ENCODE results near the gene LY6G6C. TPM values are rescaled to one million over a fixed set of nuclear protein-coding genes. Genes with fewer than 3 reads are reported as not detected.

The LY6G6C gene
- total RNA-seq, 2 experiments from 2014 or later = not detected

GRCh38 chr6:31760790-31761189 is 39.2 kb upstream of the LY6G6C start:
- CTCF ChIA-PET = interaction anchor here (2.4 to 3.5 kb wide), 2 partner anchors 9 to 30 kb away, joined by 6 to 16 read pairs; no protein-coding TSS in a partner anchor
- no peaks in the 10 kb centered on the region for H3K9me3 Mint-ChIP-seq (ENCODE audit: low read depth)
- no peak overlapping the region for H3K4me3 Mint-ChIP-seq
- ATAC-seq (no peak), DNase-seq (no peak)
- no peaks in the 10 kb centered on the region for H3K4me1 Mint-ChIP-seq
- no peaks in the 10 kb centered on the region for H3K27me3 Mint-ChIP-seq
- peaks cover 28% of the 10 kb centered on the region for H3K36me3 Mint-ChIP-seq
- no peak overlapping the region for H3K27ac Mint-ChIP-seq

- Mint-ChIP-seq H3K4me3 (no peak overlapping the region), H3K4me1 (no peaks in the 10 kb centered on the region), H3K27ac (no peak overlapping the region), H3K9me3 (ENCODE audit: low read depth) (no peaks in the 10 kb centered on the region), H3K27me3 (no peaks in the 10 kb centered on the region), H3K36me3 (peaks cover 24% of the 10 kb centered on the region)
- ATAC-seq (no peak), DNase-seq (no peak)
- CTCF ChIA-PET = interaction anchor here (3.5 kb wide), 1 partner anchor 12 kb away, joined by 16 read pairs; no protein-coding TSS in a partner anchor
Observed at GRCh38 chr6:31758281-31758680, 36.7 kb upstream of the LY6G6C start.

GRCh38 chr6:31752739-31753319 is 31.3 kb upstream of the LY6G6C start:
- no peak for ATAC-seq
- no peaks in the 10 kb centered on the region for H3K27me3 Mint-ChIP-seq
- H3K36me3 Mint-ChIP-seq = peaks cover 14% of the 10 kb centered on the region
- no peaks in the 10 kb centered on the region for H3K9me3 Mint-ChIP-seq (ENCODE audit: low read depth)
- CTCF ChIA-PET = interaction anchor here (1.1 to 3.0 kb wide), 3 partner anchors 17 to 23 kb away, joined by 3 to 15 read pairs (median 5); no protein-coding TSS in a partner anchor
- no peaks in the 10 kb centered on the region for H3K4me1 Mint-ChIP-seq
- no peak for DNase-seq
- H3K4me3 Mint-ChIP-seq = no peak overlapping the region
- H3K27ac Mint-ChIP-seq = no peak overlapping the region

GRCh38 chr6:31750411-31751022 is 29.0 kb upstream of the LY6G6C start:
- DNase-seq (no peak), ATAC-seq (no peak)
- Mint-ChIP-seq H3K4me3 (no peak overlapping the region), H3K9me3 (ENCODE audit: low read depth) (no peaks in the 10 kb centered on the region), H3K4me1 (no peaks in the 10 kb centered on the region), H3K27me3 (no peaks in the 10 kb centered on the region), H3K27ac (no peak overlapping the region), H3K36me3 (peaks cover 19% of the 10 kb centered on the region)
- CTCF ChIA-PET = interaction anchor here (1.3 kb wide), 1 partner anchor 19 kb away, joined by 3 read pairs; no protein-coding TSS in a partner anchor

GRCh38 chr6:31749301-31750036 is 27.9 kb upstream of the LY6G6C start:
- DNase-seq (no peak), ATAC-seq (no peak)
- Mint-ChIP-seq H3K4me1 (no peaks in the 10 kb centered on the region), H3K27me3 (no peaks in the 10 kb centered on the region), H3K9me3 (ENCODE audit: low read depth) (no peaks in the 10 kb centered on the region), H3K27ac (no peak overlapping the region), H3K36me3 (peaks cover 26% of the 10 kb centered on the region), H3K4me3 (no peak overlapping the region)
- CTCF ChIA-PET = interaction anchor here (1.2 to 1.3 kb wide), 2 partner anchors 9 to 20 kb away, joined by 3 to 4 read pairs; no protein-coding TSS in a partner anchor

GRCh38 chr6:31744422-31744821 is 22.9 kb upstream of the LY6G6C start:
- Mint-ChIP-seq H3K9me3 (ENCODE audit: low read depth) (no peaks in the 10 kb centered on the region), H3K4me1 (peaks cover 16% of the 10 kb centered on the region), H3K36me3 (peaks cover 48% of the 10 kb centered on the region), H3K4me3 (no peak overlapping the region), H3K27me3 (no peaks in the 10 kb centered on the region), H3K27ac (peak overlapping the region; percentile 35)
- CTCF ChIA-PET = interaction anchor here (0.7 to 1.4 kb wide), 2 partner anchors 11 to 15 kb away, joined by 3 to 5 read pairs; no protein-coding TSS in a partner anchor
- DNase-seq = no peak
- ATAC-seq = no peak

GRCh38 chr6:31742894-31743293 is 21.3 kb upstream of the LY6G6C start:
- DNase-seq = no peak
- peak overlapping the region; percentile 40 for H3K27ac Mint-ChIP-seq
- H3K27me3 Mint-ChIP-seq = no peaks in the 10 kb centered on the region
- ATAC-seq = no peak
- no peak overlapping the region for H3K4me3 Mint-ChIP-seq
- peaks cover 31% of the 10 kb centered on the region for H3K4me1 Mint-ChIP-seq
- no peaks in the 10 kb centered on the region for H3K9me3 Mint-ChIP-seq (ENCODE audit: low read depth)
- CTCF ChIA-PET = interaction anchor here (0.5 to 1.1 kb wide), 2 partner anchors 27 to 93 kb away, joined by 4 read pairs; no protein-coding TSS in a partner anchor
- H3K36me3 Mint-ChIP-seq = peaks cover 42% of the 10 kb centered on the region

GRCh38 chr6:31741815-31742214 is 20.3 kb upstream of the LY6G6C start:
- DNase-seq (no peak), ATAC-seq (no peak)
- peaks cover 36% of the 10 kb centered on the region for H3K36me3 Mint-ChIP-seq
- H3K27me3 Mint-ChIP-seq = no peaks in the 10 kb centered on the region
- H3K4me3 Mint-ChIP-seq = peak overlapping the region; percentile 91
- H3K27ac Mint-ChIP-seq = peak overlapping the region; percentile 42
- no peaks in the 10 kb centered on the region for H3K9me3 Mint-ChIP-seq (ENCODE audit: low read depth)
- peaks cover 42% of the 10 kb centered on the region for H3K4me1 Mint-ChIP-seq
- CTCF ChIA-PET = interaction anchor here (1.1 to 5.8 kb wide), 4 partner anchors 13 to 60 kb away, joined by 3 to 60 read pairs (median 18); partner anchors contain the start of gene DDAH2

GRCh38 chr6:31740397-31741223 is 19.1 kb upstream of the LY6G6C start:
- Mint-ChIP-seq H3K36me3 (peaks cover 40% of the 10 kb centered on the region), H3K27ac (peak overlapping the region; percentile 96), H3K9me3 (ENCODE audit: low read depth) (no peaks in the 10 kb centered on the region), H3K4me1 (peaks cover 45% of the 10 kb centered on the region), H3K4me3 (peak overlapping the region; percentile 91), H3K27me3 (no peaks in the 10 kb centered on the region)
- CTCF ChIA-PET = interaction anchor here (1.0 to 5.8 kb wide), 13 partner anchors 9 to 92 kb away, joined by 3 to 60 read pairs (median 9); partner anchors contain the start of genes DDAH2, GPANK1, HSPA1A and HSPA1L
- ATAC-seq (no peak), DNase-seq (no peak)

- DNase-seq = peak; percentile 99
- Mint-ChIP-seq H3K9me3 (ENCODE audit: low read depth) (no peaks in the 10 kb centered on the region), H3K4me1 (peaks cover 45% of the 10 kb centered on the region), H3K27me3 (no peaks in the 10 kb centered on the region), H3K4me3 (peak within 1 kb of the TSS; percentile 91), H3K36me3 (peaks cover 40% of the 10 kb centered on the region), H3K27ac (peak within 1 kb of the TSS; percentile 96)
- CTCF ChIA-PET = interaction anchor here (1.0 to 5.8 kb wide), 24 partner anchors 10 to 199 kb away, joined by 3 to 60 read pairs (median 8); partner anchors contain the start of genes BAG6, C6orf47, DDAH2 and GPANK1
- ATAC-seq = peak; percentile 81
Observed at GRCh38 chr6:31739639-31740396, 18.3 kb upstream of the LY6G6C start, which contains the start of gene MSH5. Gene MSH5, plus strand, starts transcription at chr6:31740005. Its CDS starts 462 bp downstream, at chr6:31740467.

GRCh38 chr6:31737991-31738979 is 16.7 kb upstream of the LY6G6C start:
- DNase-seq (peak; percentile 89), ATAC-seq (peak; percentile 17)
- H3K4me1 Mint-ChIP-seq = peaks cover 59% of the 10 kb centered on the region
- peak overlapping the region; percentile 96 for H3K27ac Mint-ChIP-seq
- H3K9me3 Mint-ChIP-seq (ENCODE audit: low read depth) = no peaks in the 10 kb centered on the region
- H3K27me3 Mint-ChIP-seq = no peaks in the 10 kb centered on the region
- peak overlapping the region; percentile 91 for H3K4me3 Mint-ChIP-seq
- H3K36me3 Mint-ChIP-seq = peaks cover 45% of the 10 kb centered on the region
- CTCF ChIA-PET = interaction anchor here (0.6 to 5.8 kb wide), 46 partner anchors 10 to 257 kb away, joined by 3 to 60 read pairs (median 4); partner anchors contain the start of genes ABHD16A, ATP6V1G2, BAG6 and C6orf47

All from activated CD8-positive, alpha-beta memory T cell treated with anti-CD3 and anti-CD28 coated beads, Interleukin-2, amount 10 ng/mL, durations not matched to agents 7 days and 5 days (primary cell).